Adrenal gland (tissue), 12 donors: Measurements from ENCODE around the gene FAM43A. TPM values are rescaled to one million over a fixed set of nuclear protein-coding genes. Genes with fewer than 3 reads are reported as not detected.

ENCODE experiments used
- DNase-seq, 7 donors: peaks; one replicate each; pipeline ENCODE4 v3.0.0-alpha.2; 2019 to 2020
- H3K27ac ChIP-seq, 5 donors: fragments of 200-600 bp; sonication (generic) in 4 of 5; 1 replicate in 3 of 5; 2 replicates in 2 of 5; pipeline versions ENCODE4 v1.5.1 to v1.8.0; 2016 to 2020; ENCODE audit warnings: mild to moderate bottlenecking in 1 of 5
- H3K27me3 ChIP-seq: fragments of 200-600 bp; 2 replicates; pipeline ENCODE4 v1.8.0; 2021
- H3K36me3 ChIP-seq, 2 donors: fragments of 200-600 bp; replicated peaks in 1 of 2; 1 replicate in 1 of 2; 2 replicates in 1 of 2; pipeline versions ENCODE4 v1.5.1 to v1.8.0; 2018 to 2022
- H3K4me1 ChIP-seq, 2 donors: fragments of 200-600 bp; replicated peaks in 1 of 2; 1 replicate in 1 of 2; 2 replicates in 1 of 2; pipeline versions ENCODE4 v1.5.1 to v1.8.0; 2018 to 2021
- H3K4me3 ChIP-seq, 4 donors: fragments of 200-600 bp; sonication (generic) in 3 of 4; one replicate each; pipeline ENCODE4 v1.5.1; 2016 to 2018
- H3K9me3 ChIP-seq, 3 donors: fragments of 200-600 bp; sonication (generic) in 1 of 3; replicated peaks in 1 of 3; 1 replicate in 2 of 3; 2 replicates in 1 of 3; pipeline versions ENCODE4 v1.5.1 to v1.8.0; 2016 to 2021
- CTCF ChIP-seq, 6 experiments: fragments of 450-650 bp in 4 of 6; fragments of 200-600 bp in 2 of 6; sonication (generic) in 1 of 6; IDR thresholded peaks; 1 replicate in 5 of 6; 2 replicates in 1 of 6; pipeline versions ENCODE4 v1.5.1 to v1.8.0; 2016 to 2021; ENCODE audit warnings: antibody characterized with exemption in 6 of 6, mild to moderate bottlenecking in 2 of 6, moderate library complexity in 1 of 6
- POLR2A ChIP-seq, 2 donors: fragments of 450-650 bp; IDR thresholded peaks; one replicate each; pipeline ENCODE4 v1.6.1; 2017; ENCODE audit warnings: antibody characterized with exemption in 2 of 2, mild to moderate bottlenecking in 2 of 2, moderate library complexity in 1 of 2
- WGBS, 4 donors: extraction: QIAGEN DNeasy Blood & Tissue Kit in 2 of 4; methylation state at CpG; one replicate each; pipeline versions ENCODE4 v1.1.5 to v1.1.7; 2013 to 2017; 5-methylcytosine and 5-hydroxymethylcytosine counted together
- intact Hi-C, 2 donors: fragments of 100-400 bp; cut with DNase I; formaldehyde crosslinking; loops; one replicate each; pipeline versions ENCODE4 v1.14.1 to v1.15.0; 2022 to 2023
- polyA plus RNA-seq, 3 donors: library from polyadenylated mRNA; stranded (reverse); fragments of 200-250 nt in 2 of 3; fragments of 350-450 nt in 1 of 3; fragmentation: Illumina TruSeq in 1 of 3; extraction: RNeasy Lipid Tissue Mini Kit (QIAGEN cat#74804) in 1 of 3; gene quantifications; one replicate each; pipeline ENCODE4 v1.2.3, GENCODE V29; 2013 to 2014
- total RNA-seq, 9 donors: library from RNA; depleted of rRNA in 4 of 9; stranded (reverse); fragments of >200 nt in 4 of 9; fragments of 120-200 nt in 1 of 9; fragmentation: NEBNext Ultra II Directional in 1 of 9; extraction: Animal tissue kit (Norgen Biotek cat#: 25700) in 1 of 9; gene quantifications; one replicate each; pipeline versions ENCODE4 v1.1.0 to v1.2.4, GENCODE V29; 2013 to 2023
- donor health status: healthy with polysubstance abuse.
- donor health status: Bipolar disorder and iron deficiency.
- donor health status: DM: yes; HTN: yes; CAD: no.
- donor health status: DM: no; HTN: no; CAD: no.
- donor health status: DM: no; HTN: no; CAD: no.
- donor health status: DM: yes; HTN: yes; CAD: no.

FAM43A gene
- total and polyA plus RNA-seq, 12 donors = 0.99 to 18.7 (median 7.3) TPM

GRCh38 chr3:194714137-194714455 is 28.4 kb downstream of the FAM43A start:
- H3K4me1 ChIP-seq = no peaks in the 10 kb centered on the region
- H3K36me3 ChIP-seq = no peaks in the 10 kb centered on the region
- no peak overlapping the region for H3K27ac ChIP-seq
- no peaks in the 10 kb centered on the region for H3K9me3 ChIP-seq
- no peak for DNase-seq
- no peak overlapping the region for H3K4me3 ChIP-seq
- TF ChIP-seq CTCF (IDR thresholded peaks at IDR 0.05) (no peak), POLR2A (IDR thresholded peaks at IDR 0.05) (no peak)
- intact Hi-C loops = no loop called here
- 77 to 85% (median 84%) methylated on average over 5 of the region's 5 CpGs for WGBS, 4 donors
- no peaks in the 10 kb centered on the region for H3K27me3 ChIP-seq

- Histone ChIP-seq H3K4me1 (no peaks in the 10 kb centered on the region), H3K27ac (no peak overlapping the region), H3K27me3 (no peaks in the 10 kb centered on the region), H3K9me3 (no peaks in the 10 kb centered on the region), H3K36me3 (no peaks in the 10 kb centered on the region), H3K4me3 (no peak overlapping the region)
- DNase-seq = no peak
- no peak for TF ChIP-seq POLR2A (IDR thresholded peaks at IDR 0.05)
- no peak for TF ChIP-seq CTCF (IDR thresholded peaks at IDR 0.05)
- WGBS, 4 donors = 73 to 84% (median 79%) methylated on average over 6 of the region's 6 CpGs
- intact Hi-C loops = no loop called here
These were observed 28.9 kb downstream of the FAM43A start for GRCh38 chr3:194714564-194714963.

GRCh38 chr3:194715022-194715800 is 29.5 kb downstream of the FAM43A start:
- intact Hi-C loops = no loop called here
- H3K27ac ChIP-seq = no peak overlapping the region
- 82 to 88% (median 85%) methylated on average over 8 of the region's 8 CpGs for WGBS, 4 donors

GRCh38 chr3:194718079-194718478 is 32.4 kb downstream of the FAM43A start:
- Histone ChIP-seq H3K27me3 (no peaks in the 10 kb centered on the region), H3K9me3 (no peaks in the 10 kb centered on the region), H3K36me3 (no peaks in the 10 kb centered on the region), H3K4me1 (no peaks in the 10 kb centered on the region), H3K27ac (no peak overlapping the region), H3K4me3 (no peak overlapping the region)
- intact Hi-C loops = no loop called here
- 71 to 95% (median 84%) methylated on average over 2 of the region's 2 CpGs for WGBS, 4 donors
- TF ChIP-seq POLR2A (IDR thresholded peaks at IDR 0.05) (no peak), CTCF (IDR thresholded peaks at IDR 0.05) (no peak)
- no peak for DNase-seq

More at GRCh38 chr3:194715022-194715800, 29.5 kb downstream of the FAM43A start:
- Histone ChIP-seq H3K4me1 (no peaks in the 10 kb centered on the region), H3K9me3 (no peaks in the 10 kb centered on the region), H3K4me3 (no peak overlapping the region), H3K27me3 (no peaks in the 10 kb centered on the region), H3K36me3 (no peaks in the 10 kb centered on the region)
- no peak for DNase-seq
- TF ChIP-seq CTCF (IDR thresholded peaks at IDR 0.05) = no peak
- no peak for TF ChIP-seq POLR2A (IDR thresholded peaks at IDR 0.05)
